GM06990 (cell line): Measurements from ENCODE around the gene PPP1R27.

ENCODE experiments used
- DNase-seq: peaks from one replicate; pipeline ENCODE4 v3.0.0-alpha.2; 2011; ENCODE audit not compliant: insufficient read length; ENCODE audit errors: extremely low read depth
- H3K27me3 ChIP-seq: replicated peaks from 2 replicates; pipeline ENCODE4 v1.6.0; 2011; ENCODE audit warnings: low read length; ENCODE audit not compliant: control insufficient read depth, insufficient read depth
- H3K36me3 ChIP-seq: 2 replicates; pipeline ENCODE4 v1.5.1; 2011; ENCODE audit warnings: low read length; ENCODE audit not compliant: control insufficient read depth, insufficient read depth
- H3K4me3 ChIP-seq: replicated peaks from 2 replicates; pipeline ENCODE4 v1.5.1; 2011; ENCODE audit warnings: low read depth, mild to moderate bottlenecking, control low read depth, low read length
- CTCF ChIP-seq: IDR thresholded peaks from 2 replicates; pipeline ENCODE4 v1.5.1; 2011; ENCODE audit warnings: low read length, control low read depth, mild to moderate bottlenecking, inconsistent platforms; ENCODE audit not compliant: insufficient read depth, poor library complexity, severe bottlenecking

The PPP1R27 gene

GRCh38 chr17:81829858-81830257 lies 5.0 kb downstream of the PPP1R27 start:
- no peak overlapping the region for H3K4me3 ChIP-seq
- DNase-seq: no peak
- no peaks in the 10 kb centered on the region for H3K27me3 ChIP-seq
- no peak for TF ChIP-seq CTCF
- H3K36me3 ChIP-seq: no peaks in the 10 kb centered on the region

- no peak for TF ChIP-seq CTCF
- Histone ChIP-seq H3K27me3 (no peaks in the 10 kb centered on the region), H3K36me3 (no peaks in the 10 kb centered on the region), H3K4me3 (no peak overlapping the region)
- DNase-seq: no peak
These were observed 6.2 kb downstream of the PPP1R27 start for GRCh38 chr17:81828656-81829055.

- H3K4me3 ChIP-seq: no peak overlapping the region
- no peak for DNase-seq
- H3K36me3 ChIP-seq: no peaks in the 10 kb centered on the region; the same call in 1 of the 2 replicates
- no peaks in the 10 kb centered on the region for H3K27me3 ChIP-seq
- peak; percentile 15 for TF ChIP-seq CTCF
These were observed 8.9 kb downstream of the PPP1R27 start for GRCh38 chr17:81825841-81826466.

- no peak for TF ChIP-seq CTCF
- Histone ChIP-seq H3K27me3 (no peaks in the 10 kb centered on the region), H3K4me3 (no peak overlapping the region), H3K36me3 (no peaks in the 10 kb centered on the region; the same call in 1 of the 2 replicates)
- DNase-seq: no peak
These were observed 10.3 kb downstream of the PPP1R27 start for GRCh38 chr17:81824595-81824994.

GRCh38 chr17:81823820-81824550 lies 10.9 kb downstream of the PPP1R27 start:
- DNase-seq: no peak
- Histone ChIP-seq H3K27me3 (no peaks in the 10 kb centered on the region), H3K4me3 (no peak overlapping the region), H3K36me3 (no peaks in the 10 kb centered on the region; the same call in 1 of the 2 replicates)
- no peak for TF ChIP-seq CTCF
